Astrocyte (in vitro differentiated cells and primary cell): ENCODE data around the gene IGF1R. TPM values are rescaled to one million over a fixed set of nuclear protein-coding genes. Genes with fewer than 3 reads are reported as not detected.

ENCODE experiments used
- DNase-seq: peaks from one replicate; pipeline ENCODE4 v3.0.0-alpha.2; 2010; ENCODE audit warnings: low read depth
- FAIRE-seq: peaks from 2 replicates; lab custom pipeline; 2011; peaks lifted over from hg19 to GRCh38; lab: Jason Lieb, UNC
- H2AFZ ChIP-seq: 2 replicates; pipeline ENCODE4 v1.6.0; 2012; ENCODE audit warnings: low read depth, low read length, inconsistent platforms
- H3K27ac ChIP-seq: 2 replicates; pipeline ENCODE4 v1.5.1; 2011; ENCODE audit warnings: low read depth, low read length, inconsistent platforms
- H3K27me3 ChIP-seq: 2 replicates; pipeline ENCODE4 v1.6.0; 2011; ENCODE audit warnings: low read length, inconsistent platforms; ENCODE audit not compliant: insufficient read depth
- H3K36me3 ChIP-seq: 2 replicates; pipeline ENCODE4 v1.5.1; 2011; ENCODE audit warnings: low read length, inconsistent platforms; ENCODE audit not compliant: insufficient read depth
- H3K4me1 ChIP-seq: 2 replicates; pipeline ENCODE4 v1.5.1; 2011; ENCODE audit warnings: low read length, inconsistent platforms; ENCODE audit not compliant: insufficient read depth
- H3K4me2 ChIP-seq: 2 replicates; pipeline ENCODE4 v1.6.0; 2012; ENCODE audit warnings: low read length, inconsistent platforms
- H3K4me3 ChIP-seq: 2 replicates; pipeline ENCODE4 v1.5.1; 2011; ENCODE audit warnings: low read depth, mild to moderate bottlenecking, low read length, inconsistent platforms; ENCODE audit not compliant: insufficient read depth
- H3K79me2 ChIP-seq: 2 replicates; pipeline ENCODE4 v1.6.0; 2012; ENCODE audit warnings: mild to moderate bottlenecking, low read length, inconsistent platforms; ENCODE audit not compliant: insufficient read depth
- H3K9ac ChIP-seq: 2 replicates; pipeline ENCODE4 v1.6.0; 2012; ENCODE audit warnings: mild to moderate bottlenecking, low read length, inconsistent platforms
- H3K9me3 ChIP-seq: 2 replicates; pipeline ENCODE4 v1.5.1; 2012; ENCODE audit warnings: low read depth, mild to moderate bottlenecking, low read length, inconsistent platforms; ENCODE audit not compliant: insufficient read depth
- H4K20me1 ChIP-seq: 2 replicates; pipeline ENCODE4 v1.6.0; 2012; ENCODE audit warnings: low read length, inconsistent platforms; ENCODE audit not compliant: insufficient read depth
- H3K27ac Mint-ChIP-seq: one replicate; pipeline ENCODE4 v1.8.0; 2021; ENCODE audit warnings: mild to moderate bottlenecking, mixed read lengths; ENCODE audit not compliant: unreplicated experiment
- H3K27me3 Mint-ChIP-seq: one replicate; pipeline ENCODE4 v1.8.0; 2021; ENCODE audit warnings: low read depth, mixed read lengths; ENCODE audit not compliant: unreplicated experiment
- H3K36me3 Mint-ChIP-seq: one replicate; pipeline ENCODE4 v1.8.0; 2021; ENCODE audit warnings: low read depth, mixed read lengths; ENCODE audit not compliant: unreplicated experiment
- H3K4me1 Mint-ChIP-seq: one replicate; pipeline ENCODE4 v1.8.0; 2021; ENCODE audit warnings: low read depth, mixed read lengths; ENCODE audit not compliant: unreplicated experiment
- H3K4me3 Mint-ChIP-seq: one replicate; pipeline ENCODE4 v1.8.0; 2021; ENCODE audit warnings: mild to moderate bottlenecking, moderate library complexity, mixed read lengths; ENCODE audit not compliant: unreplicated experiment
- H3K9me3 Mint-ChIP-seq: one replicate; pipeline ENCODE4 v1.8.0; 2021; ENCODE audit warnings: mild to moderate bottlenecking, mixed read lengths; ENCODE audit not compliant: unreplicated experiment
- CTCF ChIP-seq: IDR thresholded peaks from 2 replicates; pipeline ENCODE4 v1.5.1; 2011; ENCODE audit warnings: low read depth, mild to moderate bottlenecking, inconsistent platforms, low read length, moderate library complexity; ENCODE audit not compliant: insufficient read depth
- EZH2 ChIP-seq: IDR thresholded peaks from 2 replicates; pipeline ENCODE4 v1.6.1; 2012; ENCODE audit warnings: mild to moderate bottlenecking, low read length, inconsistent platforms; ENCODE audit not compliant: insufficient read depth
- total RNA-seq: library from RNA; stranded (reverse); gene quantifications from 2 replicates; pipeline ENCODE4 v1.2.1, GENCODE V29; 2021

IGF1R gene
- total RNA-seq, 1 donor from 2014 or later = 270 TPM

DNA sequence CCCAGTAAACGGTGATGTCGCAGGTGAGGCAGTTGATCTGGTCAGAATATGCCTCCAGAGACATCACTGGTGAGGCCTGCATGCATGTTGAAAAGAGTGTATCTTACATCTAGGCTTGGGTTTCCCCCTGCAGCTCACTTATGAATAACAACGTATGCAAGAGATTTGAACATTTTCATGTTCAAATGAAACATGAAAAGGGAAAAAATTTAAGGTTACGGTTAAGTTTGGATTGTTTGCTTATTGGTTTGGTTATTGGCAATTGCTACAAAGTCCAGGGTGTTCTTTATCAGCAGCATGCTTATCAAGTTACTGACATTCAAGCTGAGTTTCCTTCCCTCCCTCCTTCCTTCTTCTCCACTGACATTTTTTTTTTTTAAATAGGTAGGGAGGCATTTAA lies 123.2 kb downstream of the IGF1R start:
- H3K27ac Mint-ChIP-seq = no peak overlapping the region
- H3K4me1 Mint-ChIP-seq = peaks cover 57% of the 10 kb centered on the region
- no peaks in the 10 kb centered on the region for H3K27me3 ChIP-seq
- H3K36me3 Mint-ChIP-seq = no peaks in the 10 kb centered on the region
- no peak overlapping the region for H3K4me3 Mint-ChIP-seq
- no peak overlapping the region for H3K4me3 ChIP-seq
- no peak overlapping the region for H2AFZ ChIP-seq
- H3K4me1 ChIP-seq = peaks cover 22% of the 10 kb centered on the region
- H3K79me2 ChIP-seq = peaks cover 94% of the 10 kb centered on the region
- no peak for FAIRE-seq
- no peaks in the 10 kb centered on the region for H3K36me3 ChIP-seq
- no peaks in the 10 kb centered on the region for H3K9me3 ChIP-seq
- H3K4me2 ChIP-seq = no peak overlapping the region
- H3K9ac ChIP-seq = no peak overlapping the region
- TF ChIP-seq EZH2 (no peak), CTCF (no peak)
- no peaks in the 10 kb centered on the region for H3K9me3 Mint-ChIP-seq
- H3K27me3 Mint-ChIP-seq = no peaks in the 10 kb centered on the region
- H4K20me1 ChIP-seq = peaks cover 90% of the 10 kb centered on the region
- DNase-seq = no peak
- H3K27ac ChIP-seq = no peak overlapping the region

DNA sequence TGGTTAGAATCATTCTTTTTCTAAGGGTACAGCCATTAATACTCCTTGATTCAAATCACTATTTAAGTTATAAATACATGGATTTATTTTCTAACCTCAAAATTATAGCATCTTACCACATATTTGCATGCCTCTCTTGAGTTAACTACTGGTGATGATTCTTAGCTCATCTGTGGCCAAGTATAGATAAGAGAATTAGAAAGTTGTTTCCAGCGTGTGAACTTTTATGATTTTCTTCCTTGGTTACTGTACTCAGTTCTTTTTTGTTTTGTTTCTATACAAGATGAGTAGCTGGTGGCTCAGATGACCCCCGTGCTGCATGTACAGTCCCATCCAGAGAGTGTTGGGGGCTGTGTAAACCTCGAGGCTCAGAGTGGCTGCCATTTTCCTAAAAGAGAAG lies 124.6 kb downstream of the IGF1R start:
- no peaks in the 10 kb centered on the region for H3K9me3 ChIP-seq
- no peak overlapping the region for H2AFZ ChIP-seq
- peaks cover 90% of the 10 kb centered on the region for H4K20me1 ChIP-seq
- peaks cover 94% of the 10 kb centered on the region for H3K79me2 ChIP-seq
- H3K27ac ChIP-seq = no peak overlapping the region
- H3K4me1 ChIP-seq = peaks cover 27% of the 10 kb centered on the region
- no peaks in the 10 kb centered on the region for H3K36me3 ChIP-seq
- DNase-seq = no peak
- FAIRE-seq = no peak
- no peaks in the 10 kb centered on the region for H3K27me3 ChIP-seq
- TF ChIP-seq CTCF (no peak), EZH2 (no peak)
- peak overlapping the region; percentile 4 for H3K27ac Mint-ChIP-seq
- no peak overlapping the region for H3K4me3 ChIP-seq
- peaks cover 63% of the 10 kb centered on the region for H3K4me1 Mint-ChIP-seq
- H3K27me3 Mint-ChIP-seq = no peaks in the 10 kb centered on the region
- no peak overlapping the region for H3K4me2 ChIP-seq
- no peak overlapping the region for H3K9ac ChIP-seq
- no peaks in the 10 kb centered on the region for H3K9me3 Mint-ChIP-seq
- H3K36me3 Mint-ChIP-seq = peaks cover 2% of the 10 kb centered on the region
- H3K4me3 Mint-ChIP-seq = no peak overlapping the region

DNA sequence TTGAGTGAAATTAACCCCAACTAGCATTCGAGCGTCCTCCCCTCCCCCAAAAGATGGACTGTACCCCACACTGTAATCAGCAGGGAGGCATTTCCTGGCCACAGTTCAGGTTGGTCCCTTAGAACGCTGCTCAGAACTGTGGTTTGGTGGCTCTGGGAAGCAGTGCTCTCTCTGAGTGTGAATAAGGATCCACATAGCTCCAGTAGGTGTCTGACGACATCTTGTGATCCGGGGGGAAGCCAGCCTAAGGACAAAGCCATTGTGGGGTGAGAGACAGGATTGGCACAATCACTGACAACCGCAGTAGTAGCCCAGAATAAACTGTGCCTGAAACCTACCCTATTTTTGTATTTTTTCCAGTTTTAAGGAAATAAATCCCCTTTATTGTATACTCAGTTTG lies 125.3 kb downstream of the IGF1R start:
- FAIRE-seq = no peak
- Mint-ChIP-seq H3K36me3 (peaks cover 2% of the 10 kb centered on the region), H3K4me3 (no peak overlapping the region), H3K27me3 (no peaks in the 10 kb centered on the region), H3K27ac (peak overlapping the region; percentile 69), H3K9me3 (no peaks in the 10 kb centered on the region), H3K4me1 (peaks cover 65% of the 10 kb centered on the region)
- Histone ChIP-seq H3K27me3 (no peaks in the 10 kb centered on the region), H2AFZ (no peak overlapping the region), H3K36me3 (no peaks in the 10 kb centered on the region), H3K4me2 (peak overlapping the region; percentile 17), H3K9me3 (no peaks in the 10 kb centered on the region), H3K4me3 (no peak overlapping the region), H3K79me2 (peaks cover 97% of the 10 kb centered on the region), H3K9ac (no peak overlapping the region), H4K20me1 (peaks cover 93% of the 10 kb centered on the region), H3K27ac (no peak overlapping the region), H3K4me1 (peaks cover 27% of the 10 kb centered on the region)
- DNase-seq = no peak
- TF ChIP-seq CTCF (no peak), EZH2 (no peak)
